Measurements from ENCODE around the gene SCTR.

SCTR gene

DNA sequence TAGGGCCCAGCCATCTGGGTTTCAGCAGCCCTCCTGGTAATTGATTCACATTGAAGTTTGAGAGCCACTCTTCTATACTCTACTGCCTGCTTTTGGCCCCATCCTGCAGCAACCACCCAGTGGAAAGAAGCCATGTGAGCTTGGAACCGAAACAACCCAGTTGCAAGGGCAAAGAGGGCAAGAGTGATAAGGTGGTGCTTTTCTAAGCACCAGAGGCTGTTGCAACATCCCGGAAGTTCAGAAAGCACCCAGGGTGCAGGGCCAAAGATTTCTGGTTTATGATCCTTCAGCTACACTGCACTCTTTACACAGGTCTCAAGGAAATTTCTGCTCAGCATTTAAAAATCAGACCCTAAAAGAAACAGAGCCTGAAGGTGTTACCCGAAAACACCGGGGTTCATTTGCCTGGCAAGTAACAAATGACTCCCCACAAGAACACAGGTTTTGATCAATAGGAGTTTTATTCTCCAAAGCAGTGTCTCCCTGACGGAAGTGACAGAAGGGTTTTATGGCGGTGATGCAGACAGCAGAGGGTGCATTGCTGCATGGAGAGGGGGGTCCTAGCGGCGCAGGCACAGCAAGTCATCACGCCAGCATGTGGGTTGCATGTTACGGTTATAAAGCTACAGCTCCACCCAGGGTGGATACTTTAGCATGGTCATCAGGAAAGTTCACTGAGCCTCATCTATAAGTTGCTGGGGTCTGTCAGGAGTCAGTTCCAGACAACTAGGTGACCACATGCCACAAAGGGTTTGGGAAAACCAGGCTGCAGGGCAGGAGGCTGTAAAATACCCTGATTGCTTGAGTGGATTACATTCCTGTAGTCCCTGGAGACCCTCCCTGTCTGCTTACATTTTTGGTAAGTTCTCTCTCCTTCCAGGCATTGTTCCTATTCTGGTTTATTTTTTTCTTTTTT is 121.4 kb downstream of the SCTR start:
- DNase-seq = peak; percentile 76

DNA sequence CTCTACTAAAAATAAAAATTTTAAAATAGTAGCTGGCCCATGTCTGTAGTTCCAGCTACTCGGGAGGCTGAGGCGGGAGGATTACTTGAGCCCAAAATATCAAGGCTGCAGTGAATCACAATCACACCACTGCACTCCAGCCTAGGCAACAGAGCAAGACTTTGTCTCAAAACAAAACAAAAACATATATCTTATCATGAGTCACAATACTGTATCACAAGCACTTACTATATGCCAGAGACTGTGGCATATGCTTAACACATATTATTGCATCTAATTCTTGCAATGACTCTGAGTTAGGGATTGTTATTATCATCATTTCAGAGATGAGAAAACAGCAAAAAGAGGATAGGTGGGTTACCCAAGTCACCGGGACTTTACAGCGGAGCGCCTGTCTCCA is 122.2 kb downstream of the SCTR start:
- no peak for DNase-seq

DNA sequence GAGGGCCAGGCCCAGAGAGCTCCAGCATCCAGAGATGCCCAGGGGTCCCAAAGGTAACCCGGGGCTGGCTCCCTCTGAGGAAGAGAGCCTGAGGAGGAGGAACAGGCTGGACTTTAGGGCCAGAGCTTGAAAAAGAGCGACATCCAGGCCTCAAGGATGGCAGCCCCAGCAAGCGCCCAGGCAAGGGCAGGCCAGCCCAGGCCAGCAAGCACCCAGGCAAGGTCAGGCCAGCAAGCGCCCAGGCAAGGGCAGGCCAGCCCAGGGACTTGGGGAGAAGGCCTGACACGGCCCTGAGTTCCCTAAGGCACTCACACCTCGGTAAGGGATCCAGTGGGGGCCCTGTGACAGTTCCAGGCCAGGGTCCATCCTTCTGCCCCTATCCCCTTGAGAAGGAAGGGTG is 127.1 kb downstream of the SCTR start:
- DNase-seq = no peak

DNA sequence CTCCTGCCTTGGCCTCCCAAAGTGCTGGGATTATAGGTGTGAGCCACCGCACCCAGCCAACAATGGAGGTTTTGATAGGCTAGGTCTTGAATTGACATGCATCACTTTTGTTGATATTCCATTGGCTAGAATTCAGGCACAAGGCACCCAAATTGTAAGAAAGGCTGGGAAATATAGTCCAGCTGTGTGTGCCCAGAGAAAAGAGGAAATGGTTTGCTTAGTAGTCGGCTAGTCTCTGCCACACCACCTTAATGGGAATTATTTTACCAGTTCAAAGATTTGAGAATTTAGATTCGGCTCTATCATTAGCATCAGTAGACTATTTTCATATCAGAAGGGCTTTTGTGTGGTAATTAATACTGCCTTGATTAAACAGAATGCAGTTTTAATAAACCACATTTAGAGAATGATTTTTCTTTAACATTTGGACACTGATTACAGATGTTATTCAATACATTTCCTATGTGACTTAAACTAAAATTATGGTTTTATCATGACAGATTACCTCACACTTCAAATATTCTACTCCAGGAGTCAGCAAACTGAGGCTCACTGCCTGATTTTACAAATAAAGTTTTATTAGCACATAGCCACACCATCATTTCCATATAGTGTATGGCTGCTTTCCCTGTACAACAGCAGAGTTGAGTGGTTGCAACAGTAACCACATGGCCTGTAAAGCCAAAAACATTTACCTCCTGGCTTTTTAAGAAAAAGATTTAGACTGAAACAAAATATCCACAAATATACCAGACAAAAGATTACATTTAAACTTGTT is 130.1 kb downstream of the SCTR start:
- no peak for DNase-seq
